Measurements from ENCODE around the gene FBXL4. TPM values are rescaled to one million over a fixed set of nuclear protein-coding genes. Genes with fewer than 3 reads are reported as not detected.

FBXL4 gene
- total RNA-seq, result 10 to 100 TPM; 10.4 to 10.8 TPM

DNA sequence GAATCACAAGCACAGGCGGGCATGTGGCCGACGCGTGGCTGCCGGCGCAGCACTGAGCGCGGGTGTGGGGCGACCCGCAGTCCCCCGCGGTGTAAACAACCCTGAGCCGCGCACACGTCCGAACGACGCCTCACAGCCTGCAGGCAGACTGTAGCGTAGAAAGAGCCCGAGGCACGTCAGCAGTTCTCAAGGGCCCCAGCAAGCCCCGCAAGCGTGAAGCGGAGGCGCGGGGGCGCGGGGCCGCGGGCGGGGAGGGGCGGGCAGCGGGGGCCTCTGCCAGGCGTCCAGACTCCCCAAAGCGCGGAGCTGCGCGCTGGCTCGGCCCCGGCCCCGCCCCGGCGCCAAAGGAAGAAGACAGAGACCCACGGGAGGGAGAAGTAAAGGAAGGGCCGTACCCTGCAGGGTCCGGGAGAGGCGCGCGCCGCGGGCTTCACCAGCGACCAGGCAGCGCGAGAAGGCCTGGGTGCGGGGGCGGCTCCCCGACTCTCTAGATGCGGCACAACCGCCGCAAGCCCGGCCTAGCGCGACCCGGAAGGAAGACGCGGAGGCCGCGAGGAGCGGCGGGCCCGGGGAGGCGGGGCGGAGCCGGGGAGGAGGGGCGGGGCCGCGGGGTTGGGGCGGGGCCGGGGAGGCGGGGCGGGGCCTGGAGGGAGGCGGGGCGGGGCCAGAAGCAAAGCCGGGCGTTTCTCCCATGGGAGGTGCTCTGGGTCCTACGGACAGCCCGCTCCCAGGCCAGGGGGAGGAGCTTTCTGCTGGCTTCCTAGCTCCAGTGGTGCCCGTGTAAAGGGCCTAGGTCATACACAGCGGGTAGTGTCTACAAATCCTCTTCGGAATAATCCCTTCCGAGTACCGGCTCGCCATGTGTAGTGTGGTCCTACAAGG, at the start of gene FBXL4:
Gene FBXL4 (minus strand): TSS at position 536 of the 882 bp plus-strand sequence. CDS start 20,958 bp downstream, outside the sequence.
- no peaks in the 10 kb centered on the region for H3K9me3 Mint-ChIP-seq (ENCODE audit: low read depth)

DNA sequence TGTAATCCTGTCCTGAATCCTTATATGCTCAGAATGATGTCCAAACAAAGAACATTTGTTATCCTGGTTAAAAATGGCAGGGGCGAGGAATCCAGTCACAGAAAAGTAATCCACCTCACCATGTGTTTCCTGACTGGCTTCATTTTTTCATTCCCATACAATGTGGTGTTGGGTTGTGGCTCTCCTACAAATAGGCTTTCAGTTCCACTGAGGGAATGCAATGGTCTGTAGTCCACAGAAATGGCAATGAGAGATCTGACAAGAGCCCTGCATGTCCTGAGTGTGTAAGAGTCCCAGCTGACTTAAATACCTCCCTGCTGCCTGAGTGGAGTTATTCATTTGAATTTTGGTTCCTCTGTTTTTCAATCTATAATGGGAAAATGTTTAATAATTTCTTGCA, 47.4 kb upstream of the FBXL4 start:
- Mint-ChIP-seq H3K27ac (no peak overlapping the region), H3K4me1 (no peaks in the 10 kb centered on the region), H3K27me3 (peaks cover 27% of the 10 kb centered on the region), H3K36me3 (no peaks in the 10 kb centered on the region), H3K9me3 (ENCODE audit: low read depth) (no peaks in the 10 kb centered on the region), H3K4me3 (no peak overlapping the region)
- ATAC-seq (no peak), DNase-seq (no peak)
- CTCF ChIA-PET, result no interaction called here

More for the DNA sequence above, at the start of gene FBXL4:
- Mint-ChIP-seq H3K4me3 (peak within 1 kb of the TSS; percentile 95), H3K27me3 (peaks cover 25% of the 10 kb centered on the region), H3K36me3 (peaks cover 10% of the 10 kb centered on the region), H3K27ac (peak within 1 kb of the TSS; percentile 89), H3K4me1 (peaks cover 15% of the 10 kb centered on the region)
- DNase-seq, result peak; percentile 83
- CTCF ChIA-PET, result no interaction called here
- ATAC-seq, result peak; percentile 92

DNA sequence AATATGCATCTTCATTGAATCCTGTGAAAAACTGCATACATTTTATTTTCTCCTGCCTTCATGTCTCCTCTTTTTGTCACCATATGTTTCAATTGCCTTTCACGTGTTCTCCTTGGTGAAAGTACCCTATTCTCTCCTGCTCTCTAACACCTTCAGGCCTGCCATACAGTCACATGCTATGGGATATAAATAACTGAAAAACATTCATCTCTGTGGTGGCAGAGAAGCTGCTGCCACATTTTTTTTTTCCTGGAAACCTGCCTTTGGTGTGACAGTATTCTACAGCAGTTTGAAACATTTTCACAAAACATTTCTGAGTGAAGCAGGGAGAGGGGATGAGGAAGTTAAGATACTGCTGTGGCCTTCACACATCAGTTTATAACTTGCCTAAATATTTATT, 44.8 kb upstream of the FBXL4 start:
- no peaks in the 10 kb centered on the region for H3K9me3 Mint-ChIP-seq (ENCODE audit: low read depth)
- CTCF ChIA-PET, result no interaction called here
- H3K27me3 Mint-ChIP-seq, result peaks cover 25% of the 10 kb centered on the region
- H3K27ac Mint-ChIP-seq, result no peak overlapping the region
- DNase-seq (no peak), ATAC-seq (no peak)
- H3K36me3 Mint-ChIP-seq, result no peaks in the 10 kb centered on the region
- no peak overlapping the region for H3K4me3 Mint-ChIP-seq
- H3K4me1 Mint-ChIP-seq, result no peaks in the 10 kb centered on the region

DNA sequence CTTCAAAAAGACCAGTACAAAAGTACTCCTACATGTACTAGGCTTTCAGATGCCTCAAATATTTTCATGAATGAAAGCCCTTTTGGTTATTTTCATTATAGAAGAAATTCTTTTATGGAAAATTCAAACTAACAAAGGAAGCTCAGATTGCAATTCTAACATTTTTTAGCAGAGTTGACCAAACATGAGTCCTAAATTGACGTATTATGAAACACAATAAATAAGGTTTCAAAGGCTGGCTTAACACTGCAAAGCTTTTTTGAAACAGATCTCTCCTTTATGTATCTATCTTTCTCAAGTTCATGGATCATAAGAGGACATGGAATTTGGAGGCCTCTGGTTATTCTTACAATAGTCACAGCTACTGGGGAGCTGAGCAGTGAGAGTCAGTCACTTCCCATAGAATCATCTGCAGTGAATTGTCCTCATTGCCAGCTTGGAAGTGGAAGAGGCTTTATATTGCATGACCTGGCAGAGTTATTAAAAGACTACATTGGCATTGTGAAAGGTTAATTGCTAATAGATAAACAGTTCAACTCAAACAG, 38.4 kb upstream of the FBXL4 start:
- H3K36me3 Mint-ChIP-seq, result no peaks in the 10 kb centered on the region

DNA sequence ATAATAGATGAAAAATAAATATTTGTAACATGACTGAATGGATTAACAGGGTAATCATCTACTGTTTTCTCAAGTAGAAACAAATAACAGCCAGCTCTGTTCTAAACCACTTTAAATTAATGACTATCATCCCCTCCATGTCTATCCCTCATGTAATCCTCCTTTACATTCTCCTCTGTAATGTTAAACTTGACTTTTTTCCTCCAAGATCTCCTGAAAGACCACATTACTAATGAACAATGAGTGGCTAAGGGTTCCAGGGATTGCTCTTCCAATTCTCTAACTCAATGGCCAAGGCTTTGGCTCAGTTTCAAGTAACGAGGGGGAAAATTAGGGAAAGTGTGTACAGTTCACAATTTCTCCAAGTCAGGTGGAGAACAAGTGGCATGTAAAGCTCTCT, 37.6 kb upstream of the FBXL4 start:
- CTCF ChIA-PET, result interaction anchor here (1.4 kb wide), 1 partner anchor 28 kb away, joined by 3 read pairs; no protein-coding TSS in a partner anchor
- H3K27ac Mint-ChIP-seq, result no peak overlapping the region
- peaks cover 26% of the 10 kb centered on the region for H3K27me3 Mint-ChIP-seq
- H3K9me3 Mint-ChIP-seq (ENCODE audit: low read depth), result no peaks in the 10 kb centered on the region
- DNase-seq (no peak), ATAC-seq (no peak)
- no peaks in the 10 kb centered on the region for H3K4me1 Mint-ChIP-seq
- no peak overlapping the region for H3K4me3 Mint-ChIP-seq
- no peaks in the 10 kb centered on the region for H3K36me3 Mint-ChIP-seq

More for the DNA sequence above, 38.4 kb upstream of the FBXL4 start:
- H3K4me3 Mint-ChIP-seq, result no peak overlapping the region
- H3K4me1 Mint-ChIP-seq, result no peaks in the 10 kb centered on the region
- DNase-seq, result no peak
- no peak overlapping the region for H3K27ac Mint-ChIP-seq
- CTCF ChIA-PET, result interaction anchor here (1.4 kb wide), 1 partner anchor 27 kb away, joined by 3 read pairs; no protein-coding TSS in a partner anchor
- no peaks in the 10 kb centered on the region for H3K9me3 Mint-ChIP-seq (ENCODE audit: low read depth)
- peaks cover 26% of the 10 kb centered on the region for H3K27me3 Mint-ChIP-seq
- no peak for ATAC-seq

DNA sequence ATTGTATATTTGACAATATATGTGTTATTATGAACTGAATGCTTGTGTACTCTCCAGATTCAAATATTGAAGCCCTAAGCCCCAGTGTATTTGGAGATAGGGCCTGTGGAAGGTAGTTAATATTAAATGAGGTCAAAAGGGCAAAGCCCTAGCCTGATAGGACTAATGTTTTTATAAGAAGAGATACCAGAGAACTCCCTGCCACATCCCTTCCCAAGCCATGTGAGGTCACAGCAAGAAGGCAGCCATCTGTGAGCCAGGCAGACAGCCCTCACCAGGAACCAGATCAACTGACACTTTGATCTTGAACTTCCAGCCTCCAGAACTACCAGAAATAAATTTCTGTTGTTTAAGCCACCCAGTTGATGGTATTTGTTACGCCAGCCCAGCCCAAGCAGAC, 36.4 kb upstream of the FBXL4 start:
- ATAC-seq (no peak), DNase-seq (no peak)
- H3K36me3 Mint-ChIP-seq, result no peaks in the 10 kb centered on the region
- no peak overlapping the region for H3K27ac Mint-ChIP-seq
- CTCF ChIA-PET, result no interaction called here
- no peaks in the 10 kb centered on the region for H3K4me1 Mint-ChIP-seq
- H3K9me3 Mint-ChIP-seq (ENCODE audit: low read depth), result no peaks in the 10 kb centered on the region
- H3K4me3 Mint-ChIP-seq, result no peak overlapping the region
- peaks cover 22% of the 10 kb centered on the region for H3K27me3 Mint-ChIP-seq

DNA sequence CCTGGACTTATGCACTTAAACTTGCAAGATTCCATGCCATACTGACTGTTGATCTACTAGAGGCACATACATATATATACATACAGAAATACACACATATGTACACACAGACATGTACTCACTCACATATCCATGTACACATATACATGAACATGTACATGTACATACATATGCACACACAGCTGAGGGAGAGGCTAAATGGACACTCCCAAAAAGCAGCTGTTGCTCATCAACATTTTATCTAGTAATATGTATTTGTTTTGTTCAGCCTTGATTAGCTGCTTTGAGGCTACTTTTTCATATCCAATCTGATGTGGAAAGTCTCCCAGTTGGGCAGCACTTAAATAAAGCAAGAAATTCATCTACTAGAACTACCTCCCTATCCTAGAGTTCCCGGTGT, 33.7 kb upstream of the FBXL4 start:
- no peaks in the 10 kb centered on the region for H3K4me1 Mint-ChIP-seq
- no peaks in the 10 kb centered on the region for H3K9me3 Mint-ChIP-seq (ENCODE audit: low read depth)
- ATAC-seq (no peak), DNase-seq (no peak)
- H3K27ac Mint-ChIP-seq, result no peak overlapping the region
- CTCF ChIA-PET, result no interaction called here
- H3K27me3 Mint-ChIP-seq, result peaks cover 18% of the 10 kb centered on the region
- no peaks in the 10 kb centered on the region for H3K36me3 Mint-ChIP-seq
- H3K4me3 Mint-ChIP-seq, result no peak overlapping the region

DNA sequence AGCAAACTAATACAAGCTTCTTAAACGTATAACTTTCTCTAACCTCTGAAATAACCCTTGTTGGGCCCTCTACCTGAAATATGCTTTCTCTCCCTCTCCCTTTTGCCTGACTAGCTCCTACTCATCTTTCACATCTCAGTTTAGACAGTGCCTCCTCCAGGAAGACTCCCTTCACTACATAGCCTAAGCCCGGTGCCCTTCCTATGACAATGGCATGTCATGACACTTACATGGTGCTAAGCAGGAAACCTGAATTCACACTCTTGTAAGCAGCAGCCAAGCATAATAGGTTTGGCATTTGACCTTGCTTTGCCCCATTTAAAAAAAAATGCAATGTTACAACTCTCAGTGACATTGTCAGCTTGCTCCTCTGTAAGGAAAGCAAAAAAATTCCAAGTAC, 33.1 kb upstream of the FBXL4 start:
- Mint-ChIP-seq H3K4me3 (no peak overlapping the region), H3K27ac (no peak overlapping the region), H3K27me3 (peaks cover 15% of the 10 kb centered on the region), H3K4me1 (no peaks in the 10 kb centered on the region), H3K9me3 (ENCODE audit: low read depth) (no peaks in the 10 kb centered on the region), H3K36me3 (no peaks in the 10 kb centered on the region)
- DNase-seq, result no peak
- ATAC-seq, result no peak
- CTCF ChIA-PET, result no interaction called here

DNA sequence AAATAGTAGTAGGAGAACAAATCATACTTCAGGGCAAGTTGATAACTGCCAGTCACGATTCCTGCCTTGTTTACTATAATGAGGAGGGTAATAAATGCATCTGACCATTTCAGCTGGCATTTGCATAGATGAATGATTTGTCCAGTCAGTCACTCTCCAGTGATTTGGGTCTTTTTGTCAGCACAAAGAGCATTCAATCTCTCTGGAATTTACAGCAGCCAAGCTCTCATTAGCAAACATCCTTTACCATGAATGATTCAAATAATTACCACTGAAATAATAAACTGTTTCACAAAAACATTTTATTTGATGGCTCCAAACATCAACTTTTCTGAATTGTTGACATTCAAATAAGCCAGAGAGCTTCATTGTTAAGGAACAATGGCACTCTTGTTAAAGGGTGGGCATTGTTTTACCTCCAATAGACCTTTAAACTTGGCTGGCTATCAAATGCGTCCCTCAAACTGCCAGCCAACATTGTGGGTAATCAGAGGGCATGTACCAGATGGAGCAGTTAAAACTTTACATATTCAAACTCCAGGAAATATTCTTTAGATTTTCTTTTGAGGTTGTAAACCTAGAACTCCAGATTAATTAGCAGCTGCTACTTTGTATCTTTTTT, 30.0 kb upstream of the FBXL4 start:
- no peak overlapping the region for H3K4me3 Mint-ChIP-seq
- H3K27me3 Mint-ChIP-seq, result peaks cover 7% of the 10 kb centered on the region
- no peaks in the 10 kb centered on the region for H3K9me3 Mint-ChIP-seq (ENCODE audit: low read depth)
- no peak for DNase-seq
- H3K27ac Mint-ChIP-seq, result no peak overlapping the region
- CTCF ChIA-PET, result no interaction called here
- H3K36me3 Mint-ChIP-seq, result no peaks in the 10 kb centered on the region
- H3K4me1 Mint-ChIP-seq, result no peaks in the 10 kb centered on the region
- ATAC-seq, result no peak

DNA sequence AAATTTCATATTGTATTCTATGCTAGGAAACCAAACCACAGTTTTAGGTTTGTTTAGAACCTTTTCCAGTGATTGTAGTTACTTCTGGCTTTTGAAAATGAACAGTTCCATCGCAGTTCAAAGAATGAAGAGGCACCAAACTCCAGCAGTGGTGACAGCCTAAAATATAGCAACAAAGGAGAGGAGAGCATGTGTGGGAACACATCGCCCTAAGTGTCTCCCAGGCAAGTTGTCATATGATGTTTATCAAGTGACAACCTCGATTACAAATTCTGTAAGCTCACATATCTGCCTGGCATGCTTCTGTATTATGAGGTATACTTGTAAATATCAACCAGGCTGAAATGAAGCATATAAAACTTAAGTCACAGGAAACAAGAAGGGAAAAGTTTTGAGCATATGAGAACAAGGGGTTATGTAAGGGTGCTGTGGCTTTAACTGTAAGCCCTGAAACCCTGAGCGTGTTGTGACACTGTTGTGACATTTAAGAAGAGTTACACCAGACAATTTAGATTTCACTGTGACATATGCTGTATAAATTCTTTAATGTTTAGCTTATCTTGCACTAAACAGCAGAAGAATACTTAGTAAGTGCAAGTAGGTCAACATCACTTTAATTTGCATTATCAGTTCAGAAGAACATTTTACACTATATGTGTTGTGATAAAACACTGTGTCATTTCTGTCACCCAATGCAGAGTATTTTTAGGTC, 29.1 kb upstream of the FBXL4 start:
- H3K27me3 Mint-ChIP-seq, result peaks cover 2% of the 10 kb centered on the region
- no peaks in the 10 kb centered on the region for H3K36me3 Mint-ChIP-seq
- H3K9me3 Mint-ChIP-seq (ENCODE audit: low read depth), result no peaks in the 10 kb centered on the region
- ATAC-seq (no peak), DNase-seq (no peak)
- CTCF ChIA-PET, result interaction anchor here (0.6 kb wide), 1 partner anchor 1131 kb away, joined by 5 read pairs; no protein-coding TSS in a partner anchor
- no peak overlapping the region for H3K27ac Mint-ChIP-seq
- H3K4me1 Mint-ChIP-seq, result no peaks in the 10 kb centered on the region
- no peak overlapping the region for H3K4me3 Mint-ChIP-seq

DNA sequence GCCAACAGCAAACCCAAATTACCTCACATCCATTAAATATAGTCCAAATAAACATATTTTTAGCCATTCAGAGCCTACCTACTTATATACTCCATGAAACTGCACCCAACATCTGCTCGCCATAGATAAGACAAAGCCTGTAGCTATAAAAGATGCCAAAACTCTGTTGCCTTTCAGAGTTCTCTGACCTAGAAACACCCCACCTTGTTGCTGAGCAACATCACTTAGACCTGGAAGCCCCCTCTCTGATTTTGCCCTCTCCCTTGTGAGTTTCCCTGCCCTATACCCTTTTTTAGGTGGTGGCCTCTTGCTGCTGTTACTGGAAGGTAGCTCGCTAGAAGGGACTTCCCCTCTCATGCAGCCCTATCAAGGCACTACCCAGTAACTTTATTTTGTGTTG, 27.7 kb upstream of the FBXL4 start:
- no peak overlapping the region for H3K4me3 Mint-ChIP-seq
- ATAC-seq (no peak), DNase-seq (no peak)
- no peaks in the 10 kb centered on the region for H3K9me3 Mint-ChIP-seq (ENCODE audit: low read depth)
- H3K27me3 Mint-ChIP-seq, result no peaks in the 10 kb centered on the region
- CTCF ChIA-PET, result no interaction called here
- no peaks in the 10 kb centered on the region for H3K36me3 Mint-ChIP-seq
- H3K27ac Mint-ChIP-seq, result no peak overlapping the region
- H3K4me1 Mint-ChIP-seq, result no peaks in the 10 kb centered on the region

DNA sequence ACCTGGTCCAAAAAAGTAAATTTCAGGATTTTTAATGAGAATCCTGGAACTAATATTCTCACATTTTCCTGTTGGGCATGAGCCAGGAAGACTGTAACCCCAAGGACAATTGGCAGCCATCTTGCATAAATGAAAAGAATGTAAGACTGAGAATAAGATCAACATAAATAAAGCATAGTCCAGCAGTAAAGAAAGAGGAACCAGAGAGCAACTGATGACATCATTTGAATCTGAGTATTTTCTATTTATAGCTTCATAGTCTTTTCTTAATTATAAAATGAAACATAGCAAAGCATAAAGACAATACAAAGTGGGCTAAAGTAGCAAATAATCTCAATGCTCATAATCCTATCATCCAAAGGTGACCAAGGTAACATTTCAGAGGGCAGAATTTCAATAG, 26.6 kb upstream of the FBXL4 start:
- H3K27ac Mint-ChIP-seq, result no peak overlapping the region
- no peaks in the 10 kb centered on the region for H3K27me3 Mint-ChIP-seq
- ATAC-seq, result no peak
- DNase-seq, result no peak
- H3K9me3 Mint-ChIP-seq (ENCODE audit: low read depth), result no peaks in the 10 kb centered on the region
- no peaks in the 10 kb centered on the region for H3K4me1 Mint-ChIP-seq
- CTCF ChIA-PET, result no interaction called here
- H3K4me3 Mint-ChIP-seq, result no peak overlapping the region
- H3K36me3 Mint-ChIP-seq, result no peaks in the 10 kb centered on the region

DNA sequence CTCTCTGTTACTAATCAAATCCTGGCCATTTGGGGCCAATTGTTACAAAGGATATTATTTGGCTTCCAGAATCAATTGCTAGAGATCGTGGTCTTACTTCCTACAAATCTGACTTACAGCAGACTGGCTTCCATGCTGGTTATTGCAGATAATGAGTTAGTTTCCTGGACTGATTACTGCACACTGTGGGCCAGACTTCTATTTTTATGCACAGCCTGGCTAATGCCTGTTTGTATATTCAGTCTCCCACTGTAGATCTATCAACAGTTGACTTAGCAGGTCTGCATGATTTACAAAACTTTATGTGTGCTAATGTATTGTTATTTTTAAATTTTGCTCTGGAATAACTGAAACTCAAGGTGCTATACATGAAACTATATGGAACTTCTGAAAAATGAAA, 25.8 kb upstream of the FBXL4 start:
- Mint-ChIP-seq H3K9me3 (ENCODE audit: low read depth) (no peaks in the 10 kb centered on the region), H3K27me3 (no peaks in the 10 kb centered on the region), H3K4me3 (no peak overlapping the region), H3K4me1 (no peaks in the 10 kb centered on the region), H3K36me3 (no peaks in the 10 kb centered on the region), H3K27ac (no peak overlapping the region)
- CTCF ChIA-PET, result no interaction called here
- DNase-seq (no peak), ATAC-seq (no peak)

Measured in activated CD8-positive, alpha-beta memory T cell treated with anti-CD3 and anti-CD28 coated beads, Interleukin-2, amount 10 ng/mL, durations not matched to agents 7 days and 5 days (primary cell).